HL-60 (cell line): Measurements from ENCODE around the gene MYH9.
A peak's percentile ranks its signal among the peaks of the same experiment; 100 is the strongest.

Source experiments
- DNase-seq, 2 experiments: peaks; one replicate each; pipeline ENCODE4 v3.0.0-alpha.2; 2010 to 2020; ENCODE audit warnings: low read depth in 1 of 2, low spot score in 1 of 2
- H3K27ac ChIP-seq: fragments of 250-450 bp; sonication (Bioruptor Pico); replicated peaks from 2 replicates; pipeline ENCODE4 v1.5.1; 2020; ENCODE audit warnings: mild to moderate bottlenecking, moderate library complexity
- H3K27me3 ChIP-seq: fragments of 250-450 bp; sonication (Bioruptor Pico); 2 replicates; pipeline ENCODE4 v1.5.1; 2021; ENCODE audit warnings: mild to moderate bottlenecking, moderate library complexity; ENCODE audit not compliant: insufficient read depth, poor library complexity, severe bottlenecking
- H3K4me3 ChIP-seq: replicated peaks from 2 replicates; pipeline ENCODE4 v1.5.1; 2011; ENCODE audit warnings: mild to moderate bottlenecking, control low read depth, low read length; ENCODE audit not compliant: insufficient read depth
- CTCF ChIP-seq: IDR thresholded peaks from one replicate; pipeline ENCODE4 v1.5.1; 2011; ENCODE audit warnings: low read length, control low read depth, inconsistent platforms; ENCODE audit not compliant: insufficient read depth
- GABPA ChIP-seq: IDR thresholded peaks from 2 replicates; pipeline ENCODE4 v1.6.1; 2012; ENCODE audit warnings: low read depth
- POLR2AphosphoS5 ChIP-seq: IDR thresholded peaks from 2 replicates; pipeline ENCODE4 v1.6.1; 2012; ENCODE audit warnings: low read depth
- REST ChIP-seq: IDR thresholded peaks from 2 replicates; pipeline ENCODE4 v1.6.1; 2012; ENCODE audit warnings: low read depth; ENCODE audit not compliant: insufficient replicate concordance
- SPI1 ChIP-seq: IDR thresholded peaks from 2 replicates; pipeline ENCODE4 v1.6.1; 2012; ENCODE audit warnings: low read depth, mild to moderate bottlenecking, borderline replicate concordance

The MYH9 gene

DNA sequence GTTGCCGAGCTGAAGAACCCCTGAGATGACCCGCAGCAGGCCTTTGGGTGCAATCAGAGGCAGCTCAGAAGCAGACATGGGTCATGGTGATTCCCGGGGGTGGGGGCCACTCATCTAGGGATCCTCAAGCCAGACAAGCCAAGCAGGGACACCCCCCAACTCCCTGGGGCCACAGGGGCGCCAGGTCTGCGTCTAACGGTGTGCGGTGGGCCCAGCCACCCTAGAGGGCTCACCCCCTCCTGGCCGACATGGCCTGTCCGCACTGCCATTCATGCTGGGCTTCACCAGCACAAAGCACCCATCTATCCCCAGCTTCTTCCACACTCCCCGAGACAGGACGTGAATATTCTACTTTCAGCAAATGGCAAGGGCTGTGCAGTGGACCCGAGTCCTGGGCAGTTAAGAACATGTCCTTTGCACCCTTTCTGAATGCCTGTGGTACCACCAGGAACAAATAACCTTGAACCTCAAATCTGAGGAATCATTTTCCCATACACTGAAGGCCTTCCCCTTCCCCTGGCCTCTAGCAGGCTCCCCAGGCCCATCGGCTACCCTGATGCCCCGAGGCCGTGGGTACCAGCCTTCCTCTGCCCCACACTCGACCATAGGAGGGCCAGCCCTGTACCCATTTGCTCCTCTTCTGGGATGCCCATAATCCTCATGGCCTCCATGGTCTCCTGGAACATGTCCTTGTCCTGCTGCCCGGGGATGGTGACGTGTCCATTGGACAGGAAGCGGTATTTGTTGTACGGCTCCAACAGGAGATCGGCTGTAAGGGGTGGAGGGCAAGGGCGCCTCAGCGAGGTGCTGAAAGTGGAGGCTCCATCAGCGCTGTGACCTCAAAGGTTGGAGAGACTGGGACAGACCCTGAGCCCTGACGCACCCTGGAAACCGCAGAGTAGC is 67.9 kb downstream of the MYH9 start:
- Histone ChIP-seq H3K4me3 (no peak overlapping the region), H3K27me3 (no peaks in the 10 kb centered on the region), H3K27ac (no peak overlapping the region)
- no peak for DNase-seq
- TF ChIP-seq POLR2AphosphoS5 (no peak), GABPA (no peak), REST (no peak), CTCF (no peak), SPI1 (no peak)

DNA sequence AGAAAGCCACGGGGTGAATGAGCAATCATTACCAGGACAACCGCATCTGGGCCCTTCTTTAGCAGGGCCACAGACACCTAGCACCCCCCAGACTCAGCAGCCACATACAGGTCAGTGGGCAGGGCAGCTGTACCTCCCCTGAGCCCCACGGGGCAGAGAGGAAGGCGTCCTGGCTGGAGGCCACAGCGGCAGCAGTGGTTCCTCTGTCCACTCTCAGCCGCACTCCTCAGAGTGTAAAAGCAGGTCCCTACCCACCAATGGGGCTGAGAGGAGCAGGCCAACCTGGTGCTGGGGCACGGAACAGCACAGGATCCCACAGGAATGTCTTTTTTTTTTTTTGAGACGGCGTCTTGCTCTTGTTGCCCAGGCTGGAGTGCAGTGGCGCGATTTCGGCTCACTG is 69.3 kb downstream of the MYH9 start:
- DNase-seq: no peak
- no peak overlapping the region for H3K27ac ChIP-seq
- H3K27me3 ChIP-seq: no peaks in the 10 kb centered on the region
- TF ChIP-seq CTCF (no peak), SPI1 (no peak), REST (no peak), POLR2AphosphoS5 (no peak), GABPA (no peak)
- H3K4me3 ChIP-seq: no peak overlapping the region

- Histone ChIP-seq H3K27ac (no peak overlapping the region), H3K4me3 (no peak overlapping the region), H3K27me3 (no peaks in the 10 kb centered on the region)
- no peak for DNase-seq
- TF ChIP-seq SPI1 (no peak), REST (no peak), CTCF (no peak), GABPA (no peak), POLR2AphosphoS5 (0 out of 2 replicates have a peak, but pooled peaks have one; percentile 37)
These were observed 70.0 kb downstream of the MYH9 start for GRCh38 chr22:36317658-36318271.
